AG10803 (cell line): ENCODE data around the gene NCK2.

ENCODE experiments used
- DNase-seq: peaks from one replicate; pipeline ENCODE4 v3.0.0; 2010; ENCODE audit warnings: low read depth
- H3K4me3 ChIP-seq: 2 replicates; pipeline ENCODE4 v1.5.1; 2011; ENCODE audit warnings: mild to moderate bottlenecking, low read length, control low read depth
- CTCF ChIP-seq: conservative IDR thresholded peaks from 2 replicates; pipeline ENCODE4 v1.5.1; 2011; ENCODE audit warnings: mild to moderate bottlenecking, low read length, control low read depth, inconsistent platforms

The NCK2 gene

GRCh38 chr2:105907184-105907583 lies 162.5 kb downstream of the NCK2 start:
- no peak for TF ChIP-seq CTCF
- DNase-seq, result no peak
- no peak overlapping the region for H3K4me3 ChIP-seq

GRCh38 chr2:105909215-105909614 lies 164.5 kb downstream of the NCK2 start:
- no peak overlapping the region for H3K4me3 ChIP-seq
- TF ChIP-seq CTCF, result no peak
- no peak for DNase-seq

GRCh38 chr2:105910497-105911238 lies 166.0 kb downstream of the NCK2 start:
- no peak for DNase-seq
- TF ChIP-seq CTCF, result no peak

GRCh38 chr2:105911425-105911824 lies 166.7 kb downstream of the NCK2 start:
- no peak for TF ChIP-seq CTCF
- H3K4me3 ChIP-seq, result no peak overlapping the region
- DNase-seq, result no peak

More at GRCh38 chr2:105910497-105911238, 166.0 kb downstream of the NCK2 start:
- H3K4me3 ChIP-seq, result no peak overlapping the region

GRCh38 chr2:105912081-105912480 lies 167.4 kb downstream of the NCK2 start:
- DNase-seq, result no peak
- no peak for TF ChIP-seq CTCF
- H3K4me3 ChIP-seq, result no peak overlapping the region

GRCh38 chr2:105915005-105915558 lies 170.4 kb downstream of the NCK2 start:
- no peak for DNase-seq
- TF ChIP-seq CTCF, result no peak
- H3K4me3 ChIP-seq, result no peak overlapping the region

GRCh38 chr2:105917226-105917625 lies 172.5 kb downstream of the NCK2 start:
- H3K4me3 ChIP-seq, result no peak overlapping the region
- no peak for DNase-seq
- TF ChIP-seq CTCF, result no peak
